Measurements from ENCODE around the gene COX7A1.
A peak's percentile ranks its signal among the peaks of the same experiment; 100 is the strongest.

Gene COX7A1

DNA sequence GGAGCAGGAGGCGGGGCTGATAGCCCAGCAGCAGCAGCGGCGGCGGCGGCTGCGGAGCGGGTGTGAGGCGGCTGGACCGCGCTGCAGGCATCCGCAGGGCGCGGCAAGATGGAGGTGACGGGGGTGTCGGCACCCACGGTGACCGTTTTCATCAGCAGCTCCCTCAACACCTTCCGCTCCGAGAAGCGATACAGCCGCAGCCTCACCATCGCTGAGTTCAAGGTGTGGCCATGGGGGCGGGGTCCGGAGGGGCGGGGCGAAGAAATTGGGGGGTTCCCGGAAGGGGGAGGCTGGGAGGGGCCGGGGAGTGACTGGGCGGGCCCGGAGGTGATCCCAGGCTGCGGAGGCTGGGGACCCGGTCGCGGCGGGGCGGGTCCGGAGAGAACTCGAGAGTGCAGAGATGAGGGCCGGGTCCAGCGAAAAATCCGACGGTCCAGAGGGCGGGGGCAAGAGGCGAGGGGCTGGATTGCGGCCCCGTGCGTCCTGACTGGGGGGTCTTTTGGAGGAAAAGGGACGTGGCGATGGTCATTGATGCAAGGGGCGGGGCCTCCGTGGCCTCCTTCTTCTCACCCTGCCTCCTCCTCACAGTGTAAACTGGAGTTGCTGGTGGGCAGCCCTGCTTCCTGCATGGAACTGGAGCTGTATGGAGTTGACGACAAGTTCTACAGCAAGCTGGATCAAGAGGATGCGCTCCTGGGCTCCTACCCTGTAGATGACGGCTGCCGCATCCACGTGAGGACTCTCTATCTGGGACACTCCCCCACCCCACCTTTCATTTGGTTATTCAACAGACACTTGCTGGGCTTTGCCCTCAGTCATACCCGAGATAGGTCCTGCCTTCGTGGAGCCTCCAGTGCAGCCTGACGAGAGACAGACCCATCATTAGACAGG, 36.5 kb downstream of the COX7A1 start, which contains the start of gene TBCB:
Gene TBCB, plus strand, starts transcription at position 16 of the 891 bp plus-strand sequence. Its CDS starts 93 bp downstream, at position 109.
- in situ Hi-C loops (cut with MboI; ENCODE audit: low pct_unique_long_range_greater_than_20kb, low sequenced_read_pairs, unreplicated experiment), result no loop called here

DNA sequence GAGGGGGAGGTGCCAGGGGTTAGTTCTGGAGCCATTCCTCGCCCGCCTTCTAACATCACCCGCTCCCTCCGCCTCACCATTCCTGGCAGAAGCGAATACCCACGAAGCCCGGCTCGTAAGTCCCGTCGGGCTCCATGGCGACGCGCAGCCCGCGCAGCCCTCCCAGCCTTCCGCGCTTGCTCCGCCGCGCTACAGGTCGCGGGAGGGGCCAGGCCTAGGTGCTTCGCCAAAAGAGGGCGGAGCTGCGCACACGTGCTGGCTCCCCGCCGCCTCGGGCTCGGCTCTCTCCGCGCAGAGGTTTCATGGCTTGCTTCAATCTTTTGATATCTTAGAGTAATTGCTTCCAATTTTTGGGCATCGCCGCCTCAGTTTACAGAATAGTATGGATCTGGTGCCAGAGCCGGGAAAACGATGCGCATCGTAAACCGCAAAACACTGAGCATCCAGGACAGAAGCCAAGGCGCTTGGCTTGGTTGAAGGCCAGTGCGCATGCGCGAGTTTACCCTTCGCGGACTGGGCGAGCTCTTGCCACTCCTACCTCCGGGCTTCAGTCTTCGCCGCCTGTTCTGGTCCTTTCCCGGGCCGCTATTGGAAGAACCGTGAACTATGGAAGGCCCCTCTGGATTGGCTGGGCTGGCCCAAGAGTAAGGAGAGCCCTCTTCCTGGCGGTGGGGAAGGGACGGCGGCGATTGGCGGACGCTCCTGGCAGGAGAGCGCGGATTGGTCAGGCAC, 37.4 kb downstream of the COX7A1 start, which contains the start of gene POLR2I:
Gene POLR2I, minus strand, starts transcription at position 155 of the 732 bp plus-strand sequence. Its CDS starts 19 bp downstream, at position 136.
- TF ChIP-seq, protein P1, sequence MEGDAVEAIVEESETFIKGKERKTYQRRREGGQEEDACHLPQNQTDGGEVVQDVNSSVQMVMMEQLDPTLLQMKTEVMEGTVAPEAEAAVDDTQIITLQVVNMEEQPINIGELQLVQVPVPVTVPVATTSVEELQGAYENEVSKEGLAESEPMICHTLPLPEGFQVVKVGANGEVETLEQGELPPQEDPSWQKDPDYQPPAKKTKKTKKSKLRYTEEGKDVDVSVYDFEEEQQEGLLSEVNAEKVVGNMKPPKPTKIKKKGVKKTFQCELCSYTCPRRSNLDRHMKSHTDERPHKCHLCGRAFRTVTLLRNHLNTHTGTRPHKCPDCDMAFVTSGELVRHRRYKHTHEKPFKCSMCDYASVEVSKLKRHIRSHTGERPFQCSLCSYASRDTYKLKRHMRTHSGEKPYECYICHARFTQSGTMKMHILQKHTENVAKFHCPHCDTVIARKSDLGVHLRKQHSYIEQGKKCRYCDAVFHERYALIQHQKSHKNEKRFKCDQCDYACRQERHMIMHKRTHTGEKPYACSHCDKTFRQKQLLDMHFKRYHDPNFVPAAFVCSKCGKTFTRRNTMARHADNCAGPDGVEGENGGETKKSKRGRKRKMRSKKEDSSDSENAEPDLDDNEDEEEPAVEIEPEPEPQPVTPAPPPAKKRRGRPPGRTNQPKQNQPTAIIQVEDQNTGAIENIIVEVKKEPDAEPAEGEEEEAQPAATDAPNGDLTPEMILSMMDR (IDR thresholded peaks at IDR 0.05; ENCODE audit: extremely low read depth, insufficient read depth, missing control alignments), result no peak
- in situ Hi-C loops (cut with MboI; ENCODE audit: low pct_unique_long_range_greater_than_20kb, low sequenced_read_pairs, unreplicated experiment), result no loop called here
- peak; percentile 99 for DNase-seq (ENCODE audit: low spot score)

More for the DNA sequence above, 36.5 kb downstream of the COX7A1 start, which contains the start of gene TBCB:
- peak; percentile 90 for DNase-seq (ENCODE audit: low spot score)
- TF ChIP-seq, protein P1 (IDR thresholded peaks at IDR 0.05; ENCODE audit: extremely low read depth, insufficient read depth, missing control alignments), result no peak

DNA sequence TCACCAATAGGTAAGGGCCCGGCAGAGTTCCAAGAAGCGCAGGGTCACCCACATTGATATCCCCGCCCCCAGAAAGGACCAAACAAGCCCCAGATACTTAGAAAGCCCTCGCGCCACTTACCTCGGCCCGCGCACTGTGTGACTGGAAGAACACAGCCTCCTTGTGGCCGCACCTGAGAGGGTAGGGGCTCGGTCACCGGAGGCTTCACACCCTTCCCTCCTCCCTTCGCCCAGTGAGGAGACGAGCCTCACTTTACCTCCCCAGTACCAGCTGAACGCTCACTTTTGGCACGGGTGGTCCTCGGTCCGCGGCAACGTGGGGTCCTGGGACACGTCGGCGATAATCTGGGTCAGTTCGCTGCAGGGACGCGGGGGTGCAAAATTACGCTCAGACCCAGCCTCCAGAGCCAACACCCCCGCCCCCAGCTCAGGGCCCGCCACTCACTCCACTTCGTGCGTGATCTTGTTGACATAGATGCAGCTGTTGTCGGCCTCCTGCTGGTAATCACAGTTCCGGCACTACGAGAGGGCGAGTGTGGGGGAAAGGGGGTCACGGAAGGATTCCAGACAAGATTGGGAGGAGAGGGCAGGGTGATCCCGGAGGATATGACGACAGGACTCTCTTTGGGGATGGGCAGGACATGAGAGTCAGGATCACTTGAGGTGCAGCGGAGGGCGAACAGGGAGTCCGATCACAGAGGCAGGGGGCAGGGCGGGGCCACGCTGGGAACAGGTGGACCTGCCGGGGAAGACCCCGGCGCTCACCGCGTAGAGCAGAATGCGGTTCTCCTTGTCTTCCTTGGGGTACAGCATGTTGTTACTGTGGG, 38.1 kb downstream of the COX7A1 start:
- DNase-seq (ENCODE audit: low spot score), result no peak
- in situ Hi-C loops (cut with MboI; ENCODE audit: low pct_unique_long_range_greater_than_20kb, low sequenced_read_pairs, unreplicated experiment), result no loop called here
- TF ChIP-seq, protein P1 (IDR thresholded peaks at IDR 0.05; ENCODE audit: extremely low read depth, insufficient read depth, missing control alignments), result peak; percentile 34

DNA sequence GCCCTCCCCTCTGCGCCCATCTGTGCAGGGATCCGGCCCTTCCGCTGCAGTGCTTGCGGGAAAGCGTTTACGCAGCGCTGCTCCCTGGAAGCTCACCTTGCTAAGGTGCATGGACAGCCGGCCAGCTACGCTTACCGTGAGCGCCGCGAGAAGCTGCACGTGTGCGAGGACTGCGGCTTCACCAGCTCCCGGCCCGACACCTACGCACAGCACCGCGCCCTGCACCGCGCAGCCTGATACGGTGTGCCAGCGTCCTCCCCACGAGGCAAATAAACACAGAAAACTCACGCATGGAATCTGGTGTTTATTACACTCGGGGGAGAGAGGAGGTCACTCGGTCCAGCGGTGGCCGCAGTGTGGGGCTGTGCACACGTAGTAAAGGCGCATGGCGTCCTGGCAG, 38.8 kb downstream of the COX7A1 start:
- DNase-seq (ENCODE audit: low spot score), result no peak
- in situ Hi-C loops (cut with MboI; ENCODE audit: low pct_unique_long_range_greater_than_20kb, low sequenced_read_pairs, unreplicated experiment), result no loop called here
- TF ChIP-seq, protein P1 (IDR thresholded peaks at IDR 0.05; ENCODE audit: extremely low read depth, insufficient read depth, missing control alignments), result no peak

DNA sequence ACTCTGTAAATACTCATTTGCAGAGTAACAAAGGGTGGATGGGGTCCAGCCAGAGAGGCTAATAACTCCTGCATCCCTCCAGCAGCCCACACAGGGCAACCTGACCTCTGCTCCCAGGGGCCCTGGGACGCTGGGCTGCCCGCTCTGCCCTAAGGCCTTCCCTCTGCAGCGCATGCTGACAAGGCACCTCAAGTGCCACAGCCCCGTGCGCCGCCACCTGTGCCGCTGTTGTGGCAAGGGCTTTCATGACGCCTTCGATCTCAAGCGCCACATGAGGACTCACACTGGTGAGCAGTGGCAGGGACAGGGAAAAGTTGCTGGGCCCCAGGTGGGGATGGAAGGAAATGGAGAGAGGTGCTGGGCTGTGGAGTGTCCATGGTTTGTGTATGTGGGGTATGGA, 39.6 kb downstream of the COX7A1 start:
- DNase-seq (ENCODE audit: low spot score), result no peak
- in situ Hi-C loops (cut with MboI; ENCODE audit: low pct_unique_long_range_greater_than_20kb, low sequenced_read_pairs, unreplicated experiment), result no loop called here

More for the DNA sequence above, 39.6 kb downstream of the COX7A1 start:
- TF ChIP-seq, protein P1 (IDR thresholded peaks at IDR 0.05; ENCODE audit: extremely low read depth, insufficient read depth, missing control alignments), result no peak

All from GM13977 (cell line).